ENCODE results near the gene SCYL3.
A peak's percentile ranks its signal among the peaks of the same experiment; 100 is the strongest.
"Not testable (repeated sequence)": the region's sequence is repeated elsewhere in the genome, so short reads cannot be mapped to it uniquely, and the experiment has no call there.

The SCYL3 gene

GRCh38 chr1:169812131-169812530 is 81.6 kb downstream of the SCYL3 start:
- H4K20me1 ChIP-seq (ENCODE audit: low read depth, low read length), result no peaks in the 10 kb centered on the region
- H3F3A ChIP-seq (ENCODE audit: insufficient read depth), result peaks cover 6% of the 10 kb centered on the region; the same call in 1 of the 2 replicates
- peaks cover 78% of the 10 kb centered on the region for H3K36me3 ChIP-seq (ENCODE audit: low read length)
- H3K27ac ChIP-seq (ENCODE audit: low read depth, low read length), result no peak overlapping the region
- H3K27me3 ChIP-seq (ENCODE audit: low read length), result no peaks in the 10 kb centered on the region
- H3K79me2 ChIP-seq (ENCODE audit: insufficient read depth, low read length), result peaks cover 10% of the 10 kb centered on the region; the same call in 1 of the 2 replicates
- TF ChIP-seq CTCF (IDR thresholded peaks at IDR 0.05; ENCODE audit: insufficient read depth, low read length, poor library complexity, severe bottlenecking) (no peak), EZH2phosphoT487 (conservative IDR thresholded peaks at IDR 0.05; ENCODE audit: low read length) (no peak)
- peaks cover 15% of the 10 kb centered on the region; the same call in 1 of the 2 replicates for H3K9me3 ChIP-seq (ENCODE audit: insufficient read depth, low read length)
- H3K4me2 ChIP-seq (ENCODE audit: low read depth, low read length, poor library complexity, severe bottlenecking), result no peak overlapping the region
- H2AFZ ChIP-seq (ENCODE audit: low read depth, low read length, severe bottlenecking), result no peak overlapping the region
- H3K9me2 ChIP-seq (replicated peaks; ENCODE audit: insufficient read depth, low read length), result no peaks in the 10 kb centered on the region
- H3K4me3 ChIP-seq (ENCODE audit: insufficient read depth, low read length, poor library complexity, severe bottlenecking), result no peak overlapping the region
- no peak overlapping the region for H3K9ac ChIP-seq (ENCODE audit: low read length)

- H3K4me3 ChIP-seq (ENCODE audit: insufficient read depth, low read length, poor library complexity, severe bottlenecking); H3K9me2 ChIP-seq (replicated peaks; ENCODE audit: insufficient read depth, low read length); H3K4me2 ChIP-seq (ENCODE audit: low read depth, low read length, poor library complexity, severe bottlenecking); H3F3A ChIP-seq (ENCODE audit: insufficient read depth); H3K27ac ChIP-seq (ENCODE audit: low read depth, low read length); H4K20me1 ChIP-seq (ENCODE audit: low read depth, low read length); H3K9ac ChIP-seq (ENCODE audit: low read length); H2AFZ ChIP-seq (ENCODE audit: low read depth, low read length, severe bottlenecking); H3K27me3 ChIP-seq (ENCODE audit: low read length): not testable (repeated sequence)
- peaks cover 75% of the 10 kb centered on the region for H3K36me3 ChIP-seq (ENCODE audit: low read length)
- peaks cover 10% of the 10 kb centered on the region; the same call in 1 of the 2 replicates for H3K79me2 ChIP-seq (ENCODE audit: insufficient read depth, low read length)
- H3K9me3 ChIP-seq (ENCODE audit: insufficient read depth, low read length), result peaks cover 14% of the 10 kb centered on the region; the same call in 1 of the 2 replicates
These were observed 82.2 kb downstream of the SCYL3 start for GRCh38 chr1:169811418-169812035.

- TF ChIP-seq CTCF (IDR thresholded peaks at IDR 0.05; ENCODE audit: insufficient read depth, low read length, poor library complexity, severe bottlenecking) (peak; percentile 49), EZH2phosphoT487 (conservative IDR thresholded peaks at IDR 0.05; ENCODE audit: low read length) (no peak)
These were observed 84.2 kb downstream of the SCYL3 start for GRCh38 chr1:169809370-169810095.

GRCh38 chr1:169804941-169805340 is 88.8 kb downstream of the SCYL3 start:
- H3F3A ChIP-seq (ENCODE audit: insufficient read depth), result peaks cover 36% of the 10 kb centered on the region; the same call in 1 of the 2 replicates

More at GRCh38 chr1:169809370-169810095, 84.2 kb downstream of the SCYL3 start:
- no peak overlapping the region for H3K4me3 ChIP-seq (ENCODE audit: insufficient read depth, low read length, poor library complexity, severe bottlenecking)
- H3K4me2 ChIP-seq (ENCODE audit: low read depth, low read length, poor library complexity, severe bottlenecking), result no peak overlapping the region
- H3K36me3 ChIP-seq (ENCODE audit: low read length), result peaks cover 74% of the 10 kb centered on the region
- no peaks in the 10 kb centered on the region for H4K20me1 ChIP-seq (ENCODE audit: low read depth, low read length)
- no peak overlapping the region for H3K9ac ChIP-seq (ENCODE audit: low read length)
- no peaks in the 10 kb centered on the region for H3K9me2 ChIP-seq (replicated peaks; ENCODE audit: insufficient read depth, low read length)
- no peaks in the 10 kb centered on the region for H3K9me3 ChIP-seq (ENCODE audit: insufficient read depth, low read length)
- peaks cover 10% of the 10 kb centered on the region; the same call in 1 of the 2 replicates for H3K79me2 ChIP-seq (ENCODE audit: insufficient read depth, low read length)
- no peaks in the 10 kb centered on the region for H3K27me3 ChIP-seq (ENCODE audit: low read length)
- H3K27ac ChIP-seq (ENCODE audit: low read depth, low read length), result no peak overlapping the region
- no peak overlapping the region for H2AFZ ChIP-seq (ENCODE audit: low read depth, low read length, severe bottlenecking)
- H3F3A ChIP-seq (ENCODE audit: insufficient read depth), result peaks cover 17% of the 10 kb centered on the region; the same call in 1 of the 2 replicates

More at GRCh38 chr1:169804941-169805340, 88.8 kb downstream of the SCYL3 start:
- no peak overlapping the region for H2AFZ ChIP-seq (ENCODE audit: low read depth, low read length, severe bottlenecking)
- no peaks in the 10 kb centered on the region for H4K20me1 ChIP-seq (ENCODE audit: low read depth, low read length)
- H3K4me3 ChIP-seq (ENCODE audit: insufficient read depth, low read length, poor library complexity, severe bottlenecking), result no peak overlapping the region
- H3K27ac ChIP-seq (ENCODE audit: low read depth, low read length), result no peak overlapping the region
- H3K36me3 ChIP-seq (ENCODE audit: low read length), result peaks cover 70% of the 10 kb centered on the region
- H3K4me2 ChIP-seq (ENCODE audit: low read depth, low read length, poor library complexity, severe bottlenecking), result no peak overlapping the region
- no peaks in the 10 kb centered on the region for H3K27me3 ChIP-seq (ENCODE audit: low read length)
- H3K9me3 ChIP-seq (ENCODE audit: insufficient read depth, low read length), result no peaks in the 10 kb centered on the region
- no peaks in the 10 kb centered on the region for H3K9me2 ChIP-seq (replicated peaks; ENCODE audit: insufficient read depth, low read length)
- H3K79me2 ChIP-seq (ENCODE audit: insufficient read depth, low read length), result peaks cover 27% of the 10 kb centered on the region
- no peak overlapping the region for H3K9ac ChIP-seq (ENCODE audit: low read length)
- TF ChIP-seq CTCF (IDR thresholded peaks at IDR 0.05; ENCODE audit: insufficient read depth, low read length, poor library complexity, severe bottlenecking), result no peak
